ENCODE data around the gene ABCG1.

ABCG1 gene

DNA sequence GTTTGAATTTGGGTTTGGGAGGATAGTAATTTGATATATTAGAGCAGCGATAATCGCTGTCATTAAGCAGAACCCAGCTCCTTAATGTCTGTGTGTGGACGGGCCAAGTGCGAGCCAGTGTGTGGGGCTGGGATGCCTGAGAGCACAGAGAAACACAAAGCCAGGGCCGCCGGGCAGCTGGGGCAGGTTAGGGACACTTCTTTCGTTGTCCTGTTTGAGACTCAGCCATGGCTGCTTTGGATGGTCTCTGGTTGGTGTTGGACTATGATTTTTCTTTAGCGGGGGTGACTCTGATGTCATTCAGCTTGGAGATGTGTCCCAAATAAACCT is 33.4 kb downstream of the ABCG1 start:
- no peak for DNase-seq (ENCODE audit: low read depth)

DNA sequence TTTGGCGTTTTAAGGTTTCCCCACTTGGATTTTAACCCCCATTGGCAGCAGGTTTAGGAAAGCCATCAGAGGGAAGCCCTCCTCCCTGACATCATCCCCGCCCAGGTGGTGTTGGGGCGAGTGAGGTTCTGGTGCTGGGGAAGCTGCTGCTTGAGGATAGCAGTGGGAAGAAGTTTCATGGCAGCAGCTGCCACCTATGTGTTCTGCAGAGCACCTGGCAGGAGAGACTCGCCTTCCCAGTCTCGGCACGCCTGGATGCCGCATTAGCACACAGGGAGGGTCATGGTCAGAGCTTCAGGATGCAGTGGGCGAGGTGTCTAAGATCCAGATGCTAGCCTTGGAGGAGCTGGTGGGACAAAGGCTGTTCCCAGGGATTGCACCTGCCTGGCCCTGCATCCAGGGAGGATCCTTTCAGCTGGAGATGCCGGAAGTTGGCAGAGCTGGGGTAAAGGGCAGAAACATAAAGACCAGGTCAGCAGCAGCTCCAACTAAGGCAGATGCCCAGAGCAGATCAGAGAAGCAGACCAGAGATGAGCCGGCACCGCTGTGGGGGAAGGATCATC is 33.9 kb downstream of the ABCG1 start:
- no peak for DNase-seq (ENCODE audit: low read depth)

GRCh38 chr21:42253466-42253865 is 34.5 kb downstream of the ABCG1 start:
- no peak for DNase-seq (ENCODE audit: low read depth)

GRCh38 chr21:42254083-42254482 is 35.1 kb downstream of the ABCG1 start:
- no peak for DNase-seq (ENCODE audit: low read depth)

- DNase-seq (ENCODE audit: low read depth) = no peak
Measured at GRCh38 chr21:42254651-42255601, 36.0 kb downstream of the ABCG1 start.

GRCh38 chr21:42255825-42256224 is 36.9 kb downstream of the ABCG1 start:
- DNase-seq (ENCODE audit: low read depth) = no peak

GRCh38 chr21:42256316-42256715 is 37.4 kb downstream of the ABCG1 start:
- DNase-seq (ENCODE audit: low read depth) = no peak

DNA sequence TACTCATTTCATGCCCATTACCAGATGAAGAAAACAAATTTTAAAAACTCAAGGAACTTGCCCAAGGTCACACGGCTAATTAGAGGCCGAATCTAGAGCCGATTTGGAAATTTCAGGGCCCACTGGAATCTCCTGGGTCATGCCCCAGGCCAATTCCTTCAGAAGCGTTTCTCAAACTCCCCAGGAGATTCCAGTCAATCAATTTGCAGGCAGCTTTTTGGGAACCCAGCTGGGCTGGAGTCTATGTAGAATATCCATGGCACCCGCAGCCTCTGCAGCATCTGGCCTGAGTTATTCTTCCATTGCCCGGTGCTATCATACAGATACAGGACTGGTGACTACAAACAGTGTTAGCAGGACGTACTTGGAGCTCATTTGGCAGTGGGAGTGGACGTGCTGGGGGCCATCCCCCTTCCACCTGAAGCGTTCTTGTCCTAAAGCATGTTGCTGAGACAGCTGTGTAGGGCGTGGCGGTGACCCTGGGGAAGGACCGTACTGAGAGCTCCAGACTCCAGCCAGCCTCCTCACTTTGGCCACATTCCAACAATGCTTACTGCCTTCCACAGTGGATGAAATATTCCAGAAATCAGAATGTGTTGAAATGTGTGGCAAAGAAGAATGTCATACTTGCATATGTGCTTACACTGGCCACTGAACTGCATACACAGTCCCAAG is 38.3 kb downstream of the ABCG1 start:
- DNase-seq (ENCODE audit: low read depth) = no peak

DNA sequence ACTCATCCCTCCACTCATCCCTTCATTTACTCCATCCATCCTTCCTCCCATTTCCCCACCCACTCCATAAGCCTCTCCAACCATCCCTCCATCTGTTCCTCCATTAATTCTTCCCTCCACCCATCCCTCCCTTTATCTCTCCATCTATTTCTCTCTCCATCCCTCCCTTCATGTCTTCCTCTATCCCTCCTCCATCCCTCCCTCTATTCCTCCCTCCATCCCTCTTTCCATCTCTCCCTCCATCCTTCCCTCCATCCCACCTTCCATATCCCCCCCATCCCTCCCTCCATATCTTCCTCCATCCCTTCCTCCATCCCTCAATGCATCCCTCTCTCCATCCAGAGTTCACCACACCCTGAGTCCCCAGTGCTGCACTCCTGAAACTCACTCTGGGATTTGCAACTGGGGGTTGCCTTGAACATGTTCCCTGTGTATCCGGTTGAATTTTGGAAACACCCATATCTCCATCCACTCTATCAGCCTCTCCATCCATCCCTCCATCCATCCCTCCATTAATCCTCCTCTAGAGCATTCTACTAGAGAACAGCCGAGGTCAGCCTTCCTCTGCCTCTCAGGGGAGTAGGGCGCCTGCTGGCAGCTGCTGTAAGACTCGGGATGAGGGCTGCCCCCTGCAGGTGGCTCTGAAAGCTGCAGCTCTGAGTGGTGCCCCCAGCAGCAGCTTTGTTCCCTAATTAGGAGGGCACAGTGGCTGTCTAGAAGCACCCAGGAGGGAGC is 39.4 kb downstream of the ABCG1 start:
- peak; percentile 77 for DNase-seq (ENCODE audit: low read depth)

- DNase-seq (ENCODE audit: low read depth) = no peak
Measured at GRCh38 chr21:42258885-42259407, 40.0 kb downstream of the ABCG1 start.

- no peak for DNase-seq (ENCODE audit: low read depth)
Measured at GRCh38 chr21:42260121-42260520, 41.2 kb downstream of the ABCG1 start.

DNA sequence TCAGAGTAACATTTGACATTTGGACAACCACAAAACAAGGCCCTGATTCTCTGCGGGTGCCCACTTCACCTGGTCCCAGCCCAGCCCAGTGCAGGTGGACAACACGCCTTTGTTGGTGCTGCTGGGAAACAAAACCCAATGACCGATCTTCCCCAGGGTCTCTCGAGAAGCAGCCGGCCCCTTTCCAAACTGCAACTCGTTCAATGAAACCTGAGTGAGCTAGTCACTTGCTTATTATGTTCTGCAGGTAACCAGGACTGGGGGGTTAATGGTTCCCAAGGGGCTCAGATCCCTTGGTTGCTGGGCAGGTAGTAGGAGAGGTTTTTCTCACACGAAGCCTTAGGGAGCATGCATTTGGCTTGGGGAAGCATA is 42.9 kb downstream of the ABCG1 start:
- no peak for DNase-seq (ENCODE audit: low read depth)

GRCh38 chr21:42262831-42263231 is 43.9 kb downstream of the ABCG1 start:
- no peak for DNase-seq (ENCODE audit: low read depth)

DNA sequence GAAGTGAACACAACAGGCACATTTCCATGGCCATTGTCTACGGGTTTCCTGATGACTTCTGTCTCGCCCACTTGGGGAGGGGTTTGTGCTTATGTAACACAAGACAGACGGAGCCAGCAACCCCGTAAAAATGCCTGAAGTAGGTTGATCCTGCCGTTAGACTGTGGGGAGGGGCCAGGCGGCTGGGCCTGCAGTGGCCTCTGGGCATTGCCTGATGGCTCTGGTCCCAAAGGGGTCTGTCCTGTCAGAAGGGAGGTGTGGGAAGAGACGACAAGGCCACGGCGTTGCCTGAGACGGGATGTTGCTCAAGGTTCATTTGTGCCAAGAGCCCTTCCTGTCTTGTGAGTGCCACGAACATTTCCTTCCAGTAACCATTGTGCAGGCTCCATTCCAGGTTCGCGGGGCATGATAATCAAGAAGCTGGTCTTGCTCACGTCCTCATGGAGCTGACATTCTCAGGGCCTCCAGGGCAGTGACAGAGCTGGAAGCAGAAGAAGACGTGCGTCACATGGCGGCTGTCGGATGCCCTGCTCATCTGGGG is 44.7 kb downstream of the ABCG1 start:
- no peak for DNase-seq (ENCODE audit: low read depth)

DNA sequence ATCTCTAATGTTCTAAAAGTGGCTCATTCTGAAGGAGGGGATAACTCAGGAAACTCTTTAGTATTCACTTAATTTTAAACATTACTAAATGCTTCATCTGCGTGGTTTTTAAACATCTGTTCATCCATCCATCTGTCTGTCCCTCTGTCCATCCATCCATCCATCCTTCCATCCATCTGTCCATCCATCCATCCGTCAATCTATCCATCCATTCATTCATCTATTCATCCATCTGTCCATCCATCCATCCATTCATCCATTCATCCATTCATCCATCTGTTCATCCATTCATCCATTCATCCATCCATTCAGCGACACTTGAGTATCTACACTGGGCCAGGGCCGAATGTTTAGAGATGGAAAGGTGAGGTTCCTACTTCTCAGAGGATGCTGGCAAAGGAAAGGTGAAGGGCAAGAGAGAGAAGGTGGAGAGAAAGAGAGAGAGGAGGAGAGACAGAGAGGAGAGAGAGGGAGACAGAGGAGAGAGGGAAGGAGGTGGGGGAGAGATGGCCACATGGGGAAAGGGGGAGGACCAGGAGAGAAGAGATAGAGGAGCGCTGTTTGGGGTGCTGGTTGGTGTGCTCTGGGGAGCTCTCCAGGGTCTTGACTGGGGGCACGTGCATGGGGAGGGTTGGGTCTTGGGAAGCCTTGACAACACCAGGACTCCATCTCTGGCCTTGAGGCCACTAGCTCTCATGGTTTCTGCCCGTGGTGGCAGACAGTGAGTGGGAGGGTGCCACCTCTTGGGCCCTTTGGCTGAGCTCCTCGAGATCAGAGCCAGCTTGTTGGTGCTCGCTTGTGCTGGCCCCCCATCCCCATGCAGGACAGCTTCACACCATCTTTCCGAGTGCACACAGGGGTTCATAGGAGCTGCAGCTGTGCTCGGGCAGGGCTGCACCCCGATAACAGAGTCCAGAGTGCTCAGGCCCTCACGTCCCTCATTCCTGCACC is 45.6 kb downstream of the ABCG1 start:
- no peak for DNase-seq (ENCODE audit: low read depth)

DNA sequence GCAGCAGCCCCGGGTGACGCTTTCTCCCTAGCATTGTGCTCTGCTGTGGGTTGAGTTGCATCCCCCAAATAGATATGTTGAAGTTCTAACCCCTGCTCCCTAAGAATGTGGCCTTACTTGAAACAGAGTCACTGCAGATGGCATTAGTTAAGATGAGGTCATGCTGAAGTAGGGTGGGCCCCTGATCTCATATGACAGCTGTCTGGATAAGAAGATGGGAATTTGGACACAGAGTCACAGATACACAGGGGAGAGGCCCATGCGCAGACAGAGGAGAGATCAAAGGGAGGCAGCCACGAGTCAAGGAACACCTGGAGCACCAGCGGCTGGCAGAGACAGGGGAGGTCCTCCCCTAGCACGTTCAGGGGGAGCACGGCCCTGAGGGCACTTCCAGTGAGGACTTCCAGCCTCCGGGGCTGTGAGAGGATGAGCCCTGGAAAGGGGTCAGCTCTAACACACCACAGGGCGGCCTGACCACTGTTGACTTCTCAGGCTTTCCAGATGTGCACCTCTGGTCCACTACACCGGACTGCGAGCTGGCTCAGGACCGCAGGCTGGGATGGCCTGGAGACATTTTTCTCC is 46.4 kb downstream of the ABCG1 start:
- no peak for DNase-seq (ENCODE audit: low read depth)

DNA sequence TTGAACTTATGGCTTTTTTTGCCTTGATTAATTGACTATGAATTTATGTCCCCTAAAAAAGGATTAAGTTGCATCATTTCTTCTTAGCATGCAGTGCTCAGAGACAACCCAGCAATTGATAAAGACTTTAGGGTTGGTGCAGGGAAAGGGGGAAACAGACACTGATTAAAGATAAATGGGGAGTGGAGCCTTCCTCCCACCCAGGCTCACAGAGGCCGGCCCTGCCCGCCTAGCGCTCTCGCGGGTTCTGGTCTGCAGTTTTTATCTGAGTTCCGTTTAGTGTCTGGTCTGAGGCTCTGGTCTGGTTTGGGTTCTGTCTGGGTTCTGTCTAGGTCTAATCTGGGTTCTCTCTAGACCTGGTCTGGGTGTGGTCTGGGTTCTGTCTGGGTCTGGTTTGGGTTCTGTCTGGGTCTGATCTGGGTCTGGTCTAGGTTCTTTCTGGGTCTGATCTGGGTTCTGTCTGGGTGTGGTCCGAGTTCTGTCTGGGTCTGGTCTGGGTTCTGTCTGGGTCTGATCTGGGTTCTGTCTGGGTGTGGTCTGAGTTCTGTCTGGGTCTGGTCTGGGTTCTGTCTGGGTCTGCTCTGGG is 48.1 kb downstream of the ABCG1 start:
- no peak for DNase-seq (ENCODE audit: low read depth)

DNA sequence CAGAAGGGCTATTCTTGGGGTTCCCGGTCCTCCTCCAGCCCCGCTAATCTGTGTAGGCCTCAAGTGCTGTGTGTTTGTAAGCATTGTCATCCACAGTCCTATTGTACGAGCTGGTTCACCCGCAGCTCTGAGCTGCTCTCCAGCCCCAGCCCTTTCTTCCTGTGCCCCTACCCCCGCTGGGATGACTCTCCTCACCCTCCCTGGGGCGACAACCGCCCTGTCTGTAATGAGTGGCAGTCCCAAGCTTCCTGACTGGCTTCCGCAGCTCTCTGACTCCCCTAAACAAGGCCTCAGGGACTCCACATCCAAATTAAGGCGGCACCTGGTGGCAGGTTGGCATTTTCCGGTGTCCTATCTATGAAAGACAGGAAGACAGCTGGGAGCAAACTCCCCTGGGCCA is 50.4 kb downstream of the ABCG1 start:
- no peak for DNase-seq (ENCODE audit: low read depth)

DNA sequence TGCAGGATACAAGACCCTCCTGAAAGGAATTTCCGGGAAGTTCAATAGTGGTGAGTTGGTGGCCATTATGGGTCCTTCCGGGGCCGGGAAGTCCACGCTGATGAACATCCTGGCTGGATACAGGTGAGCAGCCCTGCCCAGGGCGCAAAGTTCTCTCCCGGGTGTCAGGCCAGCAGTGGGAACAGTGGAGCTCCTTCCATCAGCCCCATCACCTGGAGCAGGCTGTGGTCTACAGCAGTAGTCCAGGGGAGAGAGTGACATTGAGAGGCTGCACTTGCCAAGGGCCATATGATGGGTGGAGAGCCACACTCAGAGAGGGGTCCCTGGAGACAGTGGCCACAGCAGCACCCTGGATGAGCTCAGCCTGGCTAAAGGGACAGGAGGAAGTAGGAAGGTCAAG is 52.1 kb downstream of the ABCG1 start:
- no peak for DNase-seq (ENCODE audit: low read depth)
